GM12872 (cell line): Measurements from ENCODE around the gene SRSF1.

Experiments used
- TF ChIP-seq, protein P1 (sequence below): IDR thresholded peaks from 3 replicates; pipeline ENCODE4 v1.5.1; 2011; ENCODE audit warnings: low read depth, mild to moderate bottlenecking, low read length, moderate library complexity; ENCODE audit not compliant: insufficient read depth

Gene SRSF1

GRCh38 chr17:57994436-57994835 is 12.6 kb downstream of the SRSF1 start:
- TF ChIP-seq, protein P1, sequence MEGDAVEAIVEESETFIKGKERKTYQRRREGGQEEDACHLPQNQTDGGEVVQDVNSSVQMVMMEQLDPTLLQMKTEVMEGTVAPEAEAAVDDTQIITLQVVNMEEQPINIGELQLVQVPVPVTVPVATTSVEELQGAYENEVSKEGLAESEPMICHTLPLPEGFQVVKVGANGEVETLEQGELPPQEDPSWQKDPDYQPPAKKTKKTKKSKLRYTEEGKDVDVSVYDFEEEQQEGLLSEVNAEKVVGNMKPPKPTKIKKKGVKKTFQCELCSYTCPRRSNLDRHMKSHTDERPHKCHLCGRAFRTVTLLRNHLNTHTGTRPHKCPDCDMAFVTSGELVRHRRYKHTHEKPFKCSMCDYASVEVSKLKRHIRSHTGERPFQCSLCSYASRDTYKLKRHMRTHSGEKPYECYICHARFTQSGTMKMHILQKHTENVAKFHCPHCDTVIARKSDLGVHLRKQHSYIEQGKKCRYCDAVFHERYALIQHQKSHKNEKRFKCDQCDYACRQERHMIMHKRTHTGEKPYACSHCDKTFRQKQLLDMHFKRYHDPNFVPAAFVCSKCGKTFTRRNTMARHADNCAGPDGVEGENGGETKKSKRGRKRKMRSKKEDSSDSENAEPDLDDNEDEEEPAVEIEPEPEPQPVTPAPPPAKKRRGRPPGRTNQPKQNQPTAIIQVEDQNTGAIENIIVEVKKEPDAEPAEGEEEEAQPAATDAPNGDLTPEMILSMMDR = no peak

GRCh38 chr17:57993471-57994365 is 13.3 kb downstream of the SRSF1 start:
- TF ChIP-seq, protein P1 = no peak

GRCh38 chr17:57991537-57991936 is 15.5 kb downstream of the SRSF1 start:
- TF ChIP-seq, protein P1 = no peak

DNA sequence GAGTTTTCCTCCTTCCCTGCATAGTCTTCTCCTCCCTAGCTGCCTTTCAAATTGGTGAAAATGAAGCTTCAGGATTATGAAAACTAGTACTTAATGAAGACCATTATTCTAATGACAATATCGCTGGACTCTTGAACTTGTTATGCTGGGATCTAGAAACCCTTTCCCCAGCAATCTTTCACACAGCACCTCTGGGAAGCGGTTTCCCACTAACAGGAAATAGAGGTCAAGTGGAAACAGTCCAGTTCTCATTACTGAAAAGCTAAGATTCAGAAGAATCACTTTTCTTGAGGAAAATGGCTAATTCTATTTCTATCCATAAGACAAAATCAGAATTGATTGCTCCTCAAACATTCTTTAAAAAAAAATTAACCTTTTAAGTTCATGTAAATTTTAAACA is 17.0 kb downstream of the SRSF1 start:
- TF ChIP-seq, protein P1 = no peak

DNA sequence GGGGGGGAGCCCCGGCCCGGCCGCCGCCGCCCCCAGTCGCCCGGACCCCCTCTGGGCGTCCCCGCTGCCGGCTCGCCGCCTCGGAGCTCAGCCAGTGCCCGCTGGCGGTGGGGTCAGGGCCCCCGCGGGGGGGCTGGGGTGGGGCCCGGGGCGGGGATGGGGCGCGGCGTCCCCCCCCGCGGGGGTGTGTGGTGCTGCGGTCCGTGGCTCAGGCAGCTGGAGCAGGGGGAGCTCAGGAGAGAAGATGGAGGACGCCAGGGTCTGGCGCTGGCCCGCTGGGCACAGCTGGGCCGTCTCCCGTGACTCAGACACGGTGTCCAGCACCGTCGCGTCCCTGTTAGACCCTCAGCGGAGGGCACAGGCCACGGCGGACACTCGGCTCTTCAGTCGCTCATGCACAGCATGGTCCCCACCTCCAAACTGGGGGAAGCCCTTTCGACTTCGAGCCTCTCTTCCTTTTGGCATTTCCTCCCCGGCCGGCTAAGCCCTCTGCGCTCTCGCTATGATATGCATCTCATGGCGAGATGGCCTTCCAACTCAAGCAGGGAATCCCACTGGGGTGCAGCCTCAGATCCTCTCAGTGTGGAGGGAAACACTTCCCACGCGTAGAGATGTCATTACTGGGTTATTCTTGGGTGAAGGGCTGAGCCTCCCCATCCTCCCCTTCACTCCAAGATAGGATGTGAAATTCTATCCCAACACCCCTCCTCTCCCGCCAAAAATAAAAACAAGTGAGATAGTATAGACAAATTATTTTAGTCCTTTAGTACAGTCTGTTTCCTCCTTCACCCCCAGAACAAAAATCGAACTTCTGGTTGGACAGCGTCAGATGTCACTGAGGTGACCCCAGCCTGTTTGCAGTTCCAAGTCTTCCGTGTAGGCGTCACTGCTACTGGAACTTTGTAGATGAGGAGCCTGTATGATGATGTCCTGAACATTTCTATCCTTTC is 18.5 kb downstream of the SRSF1 start:
- TF ChIP-seq, protein P1 = no peak

DNA sequence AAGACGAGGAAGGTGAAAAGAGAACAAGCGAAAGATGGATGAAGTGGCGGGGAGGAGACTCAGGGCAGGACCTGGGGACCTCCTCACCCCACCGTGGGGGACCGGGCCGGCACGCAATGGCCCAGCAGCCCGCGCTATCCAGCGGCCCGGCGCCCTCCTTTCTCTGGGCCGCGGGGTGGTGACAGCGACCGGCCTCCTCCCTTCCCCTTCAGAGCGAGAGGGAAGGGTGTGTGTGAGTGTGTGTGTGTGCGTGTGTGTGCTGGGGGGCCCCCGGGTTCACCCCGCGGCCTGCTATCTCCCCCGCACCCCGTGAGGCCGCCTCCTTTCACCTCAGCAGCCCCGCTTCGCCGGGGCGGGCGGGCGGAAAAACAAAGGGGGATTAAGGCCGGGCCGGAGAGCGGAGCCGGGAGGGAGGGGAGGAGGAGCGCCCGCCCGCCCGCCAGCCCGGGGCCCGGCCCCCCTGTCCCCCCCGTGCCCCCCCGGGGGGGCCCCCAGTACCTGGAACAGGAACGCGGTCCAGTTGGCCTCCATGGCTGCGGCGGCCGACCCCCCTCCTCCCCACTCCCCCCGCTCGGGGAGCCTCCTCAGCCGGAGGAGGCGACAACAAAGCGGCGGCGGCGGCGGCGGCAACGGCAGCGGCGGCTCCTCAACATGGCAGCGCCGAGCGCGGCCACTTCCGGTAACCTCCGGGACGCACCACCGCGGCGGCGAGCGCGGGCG is 19.3 kb downstream of the SRSF1 start, which contains the start of gene VEZF1:
TSS of gene VEZF1 (minus strand) at position 674 of the 720 bp plus-strand sequence. CDS start at position 531, 143 bp downstream.
- TF ChIP-seq, protein P1 = no peak
